HL-60 (cell line): ENCODE data around the gene SPEN.

Source experiments
- CTCF ChIP-seq: IDR thresholded peaks from one replicate; pipeline ENCODE4 v1.5.1; 2011; ENCODE audit warnings: low read length, control low read depth, inconsistent platforms; ENCODE audit not compliant: insufficient read depth
- GABPA ChIP-seq: IDR thresholded peaks from 2 replicates; pipeline ENCODE4 v1.6.1; 2012; ENCODE audit warnings: low read depth
- POLR2AphosphoS5 ChIP-seq: IDR thresholded peaks from 2 replicates; pipeline ENCODE4 v1.6.1; 2012; ENCODE audit warnings: low read depth
- REST ChIP-seq: IDR thresholded peaks from 2 replicates; pipeline ENCODE4 v1.6.1; 2012; ENCODE audit warnings: low read depth; ENCODE audit not compliant: insufficient replicate concordance
- SPI1 ChIP-seq: IDR thresholded peaks from 2 replicates; pipeline ENCODE4 v1.6.1; 2012; ENCODE audit warnings: low read depth, mild to moderate bottlenecking, borderline replicate concordance

DNA sequence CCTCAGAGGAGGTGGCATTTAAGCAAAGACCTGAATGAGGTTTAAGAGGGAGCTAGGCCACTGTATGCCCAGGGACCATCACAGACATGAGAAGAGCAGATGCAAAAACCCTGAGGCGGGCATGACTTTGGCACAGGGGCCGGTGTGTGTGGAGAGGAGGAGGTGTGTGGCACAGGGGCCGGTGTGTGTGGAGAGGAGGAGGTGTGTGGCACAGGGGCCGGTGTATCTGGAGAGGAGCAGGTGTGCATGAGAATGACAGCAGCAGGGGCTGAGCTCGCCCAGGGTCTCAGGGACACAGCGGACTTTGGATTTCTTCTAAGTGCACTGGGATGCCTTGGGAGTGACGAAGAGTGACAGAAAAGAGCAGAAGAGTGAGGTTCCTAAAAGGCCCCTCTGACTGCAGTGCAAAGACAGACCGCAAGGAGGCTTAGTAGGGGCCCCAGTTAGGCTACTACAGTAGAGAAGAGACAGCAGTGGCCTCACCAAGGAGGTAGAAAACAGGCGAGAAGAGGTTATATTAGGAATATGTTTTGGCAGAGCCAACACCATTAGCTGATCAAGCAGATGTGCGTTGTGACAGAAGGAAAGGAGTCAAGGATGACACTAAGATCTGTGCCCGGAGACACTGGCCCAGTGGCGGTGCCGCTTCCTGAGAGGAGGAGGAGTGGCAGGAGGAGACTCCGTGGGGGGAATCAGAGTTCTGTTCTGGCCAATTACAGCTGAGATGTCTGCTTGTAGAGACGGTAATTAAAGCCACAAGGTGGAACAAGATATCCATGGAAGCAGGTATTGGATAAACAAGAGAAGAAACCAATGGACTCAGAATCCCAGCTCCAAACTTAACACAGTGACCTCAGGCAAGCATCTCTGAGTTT is 110.0 kb downstream of the SPEN start:
- TF ChIP-seq POLR2AphosphoS5: no peak
- no peak for TF ChIP-seq CTCF
- TF ChIP-seq REST: no peak
- TF ChIP-seq GABPA: no peak
- TF ChIP-seq SPI1: no peak
